Spleen (tissue), 11 donors: Measurements from ENCODE around the gene SLC22A7. TPM values are rescaled to one million over a fixed set of nuclear protein-coding genes. Genes with fewer than 3 reads are reported as not detected.

Experiments used
- DNase-seq: peaks from one replicate; pipeline ENCODE4 v3.0.0-alpha.2; 2020
- H3K27ac ChIP-seq, 8 donors: fragments of 200-600 bp; sonication (generic) in 7 of 8; 1 replicate in 4 of 8; 2 replicates in 4 of 8; pipeline versions ENCODE4 v1.5.0 to v1.8.0; 2016 to 2021; ENCODE audit warnings: inconsistent platforms in 4 of 8, mild to moderate bottlenecking in 4 of 8, moderate library complexity in 1 of 8
- H3K27me3 ChIP-seq, 7 donors: fragments of 200-600 bp; sonication (generic) in 6 of 7; replicated peaks in 1 of 7; 1 replicate in 4 of 7; 2 replicates in 3 of 7; pipeline versions ENCODE4 v1.5.0 to v1.8.0; 2016 to 2021; ENCODE audit warnings: inconsistent platforms in 3 of 7, mild to moderate bottlenecking in 1 of 7
- H3K36me3 ChIP-seq, 6 donors: fragments of 200-600 bp; sonication (generic) in 5 of 6; 1 replicate in 4 of 6; 2 replicates in 2 of 6; pipeline versions ENCODE4 v1.5.0 to v1.8.0; 2016 to 2021; ENCODE audit warnings: inconsistent platforms in 2 of 6
- H3K4me1 ChIP-seq, 6 donors: fragments of 200-600 bp; sonication (generic) in 5 of 6; 1 replicate in 3 of 6; 2 replicates in 3 of 6; pipeline versions ENCODE4 v1.5.0 to v1.8.0; 2016 to 2021; ENCODE audit warnings: inconsistent platforms in 3 of 6
- H3K4me3 ChIP-seq, 8 donors: fragments of 200-600 bp; sonication (generic) in 7 of 8; 1 replicate in 4 of 8; 2 replicates in 4 of 8; pipeline versions ENCODE4 v1.5.0 to v1.8.0; 2016 to 2021; ENCODE audit warnings: inconsistent platforms in 4 of 8, mild to moderate bottlenecking in 4 of 8, moderate library complexity in 2 of 8
- H3K9me3 ChIP-seq, 8 donors: fragments of 200-600 bp; sonication (generic) in 7 of 8; 1 replicate in 4 of 8; 2 replicates in 4 of 8; pipeline versions ENCODE4 v1.5.0 to v1.8.0; 2016 to 2021; ENCODE audit warnings: inconsistent platforms in 4 of 8
- POLR2A ChIP-seq, 3 donors: fragments of 450-650 bp; IDR thresholded peaks; one replicate each; pipeline ENCODE4 v1.5.1; 2017; ENCODE audit warnings: antibody characterized with exemption in 3 of 3, mild to moderate bottlenecking in 1 of 3
- POLR2AphosphoS5 ChIP-seq, 3 donors: sonication (generic); formaldehyde crosslinking; IDR thresholded peaks; one replicate each; pipeline ENCODE4 v1.5.1; 2017; ENCODE audit warnings: antibody characterized with exemption in 3 of 3
- WGBS, 5 donors: extraction: QIAGEN DNeasy Blood & Tissue Kit in 3 of 5; methylation state at CpG; one replicate each; pipeline versions ENCODE4 v1.1.5 to v1.1.7; 2013 to 2018; 5-methylcytosine and 5-hydroxymethylcytosine counted together
- intact Hi-C: fragments of 100-400 bp; cut with DNase I; formaldehyde crosslinking; loops from one replicate; pipeline ENCODE4 v1.15.0; 2023; ENCODE audit warnings: low total_unique reads
- polyA plus RNA-seq, 3 donors: library from polyadenylated mRNA; stranded (reverse); fragments of 200-250 nt; gene quantifications; one replicate each; pipeline ENCODE4 v1.2.1, GENCODE V29; 2013
- total RNA-seq, 7 donors: library from RNA; depleted of rRNA in 3 of 7; stranded (reverse); fragments of >200 nt in 3 of 7; fragmentation: NEBNext Ultra II Directional in 4 of 7; extraction: Animal tissue kit (Norgen Biotek cat#: 25700) in 4 of 7; gene quantifications; one replicate each; pipeline versions ENCODE4 v1.1.0 to v1.2.1, GENCODE V29; 2016 to 2021
- TF ChIP-seq, protein P1 (sequence below), 11 experiments: fragments of 200-600 bp in 7 of 11; fragments of 450-650 bp in 4 of 11; sonication (generic) in 4 of 11; IDR thresholded peaks in 8 of 11; conservative IDR thresholded peaks in 3 of 11; 1 replicate in 7 of 11; 2 replicates in 4 of 11; pipeline versions ENCODE4 v1.4.0 to v1.8.0; 2016 to 2021; ENCODE audit warnings: antibody characterized with exemption in 11 of 11, inconsistent platforms in 4 of 11, mild to moderate bottlenecking in 1 of 11
- donor health status: healthy with polysubstance abuse.
- donor health status: DM: no; HTN: no; CAD: no; lungs with moderate emphysema.
- donor health status: DM: no; HTN: no; CAD: no.
- donor health status: Bipolar disorder and iron deficiency.
- donor health status: healthy.
- donor health status: DM: no; HTN: no; CAD: no.
- donor health status: DM: yes; HTN: yes; CAD: no.

The SLC22A7 gene
- total and polyA plus RNA-seq, 10 donors, result not detected

DNA sequence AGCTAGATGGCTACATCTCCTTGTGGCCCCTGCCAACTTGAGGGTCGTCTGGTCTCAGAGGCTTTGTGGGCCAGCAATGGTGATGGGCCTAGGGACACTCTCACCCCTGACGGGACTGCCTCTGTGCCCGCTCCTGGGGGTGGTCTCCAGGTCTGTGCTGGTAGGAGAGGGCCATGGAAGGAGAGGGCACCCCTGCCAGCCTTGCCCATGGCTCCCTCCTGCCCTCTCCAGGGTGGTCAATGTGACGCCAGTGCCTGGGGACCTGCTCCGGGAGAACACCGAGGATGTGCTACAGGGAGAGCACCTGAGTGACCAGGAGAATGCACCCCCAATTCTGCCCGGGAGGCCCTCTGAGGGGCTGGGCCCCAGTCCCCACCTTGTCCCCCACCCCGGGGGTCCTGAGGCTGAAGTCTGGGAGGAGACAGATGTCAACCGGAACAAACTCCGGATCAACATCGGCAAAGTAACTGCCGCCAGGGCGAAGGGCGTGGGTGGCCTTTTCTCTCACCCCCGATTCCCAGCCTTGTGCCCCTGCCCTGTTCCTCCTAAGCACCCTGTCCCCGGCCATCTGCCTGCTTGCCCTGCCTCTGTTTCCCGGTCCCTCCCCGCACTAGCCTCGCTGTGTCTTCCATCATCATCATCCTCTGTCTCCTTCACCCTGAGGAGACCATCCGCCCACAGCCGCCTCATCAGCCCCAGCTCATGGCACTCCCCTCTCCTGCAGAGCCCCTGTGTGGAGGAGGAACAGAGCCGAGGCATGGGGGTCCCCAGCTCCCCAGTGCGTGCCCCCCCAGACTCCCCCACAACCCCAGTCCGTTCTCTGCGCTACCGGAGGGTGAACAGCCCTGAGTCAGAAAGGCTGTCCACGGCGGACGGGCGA is 39.0 kb upstream of the SLC22A7 start:
- peaks cover 0 to 5% (median 0%) of the 10 kb centered on the region in 6 donors for H3K4me1 ChIP-seq
- no peaks in the 10 kb centered on the region for H3K9me3 ChIP-seq
- intact Hi-C loops, result no loop called here
- H3K27me3 ChIP-seq, result peaks cover 0 to 12% (median 0%) of the 10 kb centered on the region in 7 donors
- no peak overlapping the region for H3K27ac ChIP-seq
- H3K4me3 ChIP-seq, result no peak overlapping the region
- 90 to 96% (median 93%) methylated on average over 26 to 30 of the region's 30 CpGs for WGBS, 5 donors
- no peaks in the 10 kb centered on the region for H3K36me3 ChIP-seq
- peak; percentile 59 for DNase-seq
- TF ChIP-seq POLR2A (IDR thresholded peaks at IDR 0.05), result no peak
- TF ChIP-seq, protein P1, sequence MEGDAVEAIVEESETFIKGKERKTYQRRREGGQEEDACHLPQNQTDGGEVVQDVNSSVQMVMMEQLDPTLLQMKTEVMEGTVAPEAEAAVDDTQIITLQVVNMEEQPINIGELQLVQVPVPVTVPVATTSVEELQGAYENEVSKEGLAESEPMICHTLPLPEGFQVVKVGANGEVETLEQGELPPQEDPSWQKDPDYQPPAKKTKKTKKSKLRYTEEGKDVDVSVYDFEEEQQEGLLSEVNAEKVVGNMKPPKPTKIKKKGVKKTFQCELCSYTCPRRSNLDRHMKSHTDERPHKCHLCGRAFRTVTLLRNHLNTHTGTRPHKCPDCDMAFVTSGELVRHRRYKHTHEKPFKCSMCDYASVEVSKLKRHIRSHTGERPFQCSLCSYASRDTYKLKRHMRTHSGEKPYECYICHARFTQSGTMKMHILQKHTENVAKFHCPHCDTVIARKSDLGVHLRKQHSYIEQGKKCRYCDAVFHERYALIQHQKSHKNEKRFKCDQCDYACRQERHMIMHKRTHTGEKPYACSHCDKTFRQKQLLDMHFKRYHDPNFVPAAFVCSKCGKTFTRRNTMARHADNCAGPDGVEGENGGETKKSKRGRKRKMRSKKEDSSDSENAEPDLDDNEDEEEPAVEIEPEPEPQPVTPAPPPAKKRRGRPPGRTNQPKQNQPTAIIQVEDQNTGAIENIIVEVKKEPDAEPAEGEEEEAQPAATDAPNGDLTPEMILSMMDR (IDR thresholded peaks at IDR 0.05 in 8 of 11, conservative IDR thresholded peaks at IDR 0.05 in 3 of 11), result no peak
- no peak for TF ChIP-seq POLR2AphosphoS5 (IDR thresholded peaks at IDR 0.05)

DNA sequence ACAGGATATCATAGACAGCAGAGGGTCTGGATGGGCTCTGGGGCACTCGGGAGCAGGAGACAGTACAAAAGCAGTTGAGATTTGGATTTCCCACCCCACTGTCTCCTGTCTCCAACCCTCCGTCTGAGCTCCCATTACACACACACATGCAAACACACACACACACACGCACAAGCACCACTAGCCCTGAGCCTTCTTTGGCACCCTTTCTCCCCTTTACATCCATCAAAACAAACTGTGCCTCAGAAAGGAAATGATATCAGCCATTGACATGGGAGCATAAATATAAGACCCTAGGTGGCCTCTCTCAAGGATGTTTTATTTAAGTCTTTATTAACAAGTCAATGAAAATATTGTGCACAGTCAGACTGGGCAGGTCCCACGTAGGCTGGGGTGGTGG is 37.3 kb upstream of the SLC22A7 start:
- no peak for DNase-seq
- Histone ChIP-seq H3K27ac (no peak overlapping the region), H3K36me3 (no peaks in the 10 kb centered on the region), H3K27me3 (peaks cover 0 to 1% (median 0%) of the 10 kb centered on the region in 7 donors), H3K9me3 (no peaks in the 10 kb centered on the region), H3K4me3 (no peak overlapping the region), H3K4me1 (peaks cover 0 to 5% (median 0%) of the 10 kb centered on the region in 6 donors)
- TF ChIP-seq, protein P1 (IDR thresholded peaks at IDR 0.05 in 8 of 11, conservative IDR thresholded peaks at IDR 0.05 in 3 of 11), result no peak
- TF ChIP-seq POLR2A (IDR thresholded peaks at IDR 0.05) (no peak), POLR2AphosphoS5 (IDR thresholded peaks at IDR 0.05) (no peak)
- intact Hi-C loops, result loop anchor here (5.0 kb wide), 1 partner anchor 247 kb away; no protein-coding TSS in a partner anchor
- WGBS, 5 donors, result 74 to 89% (median 81%) methylated on average over 4 of the region's 4 CpGs

DNA sequence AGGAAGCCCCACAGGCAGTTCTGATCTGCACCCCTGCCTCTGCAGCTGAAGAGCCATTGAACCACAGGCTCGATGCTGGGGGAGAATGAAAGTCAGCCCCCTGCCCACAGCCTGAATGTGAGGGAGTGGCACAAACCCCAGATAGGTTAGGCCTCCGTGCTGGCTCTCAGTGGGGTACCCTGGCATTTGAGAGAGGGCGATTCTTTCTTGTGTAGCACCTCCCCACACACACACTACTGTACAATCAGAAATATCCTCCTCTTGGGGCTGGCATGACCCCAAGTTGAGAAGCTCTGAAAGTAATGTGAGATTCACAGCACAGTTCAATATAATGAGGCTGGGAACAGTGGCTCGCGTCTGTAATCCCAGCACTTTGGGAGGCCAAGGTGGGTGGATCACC is 36.9 kb upstream of the SLC22A7 start:
- intact Hi-C loops, result loop anchor here (5.0 kb wide), 1 partner anchor 246 kb away; no protein-coding TSS in a partner anchor
- H3K27me3 ChIP-seq, result no peaks in the 10 kb centered on the region
- H3K4me3 ChIP-seq, result no peak overlapping the region
- H3K9me3 ChIP-seq, result no peaks in the 10 kb centered on the region
- no peak overlapping the region for H3K27ac ChIP-seq
- H3K36me3 ChIP-seq, result no peaks in the 10 kb centered on the region
- WGBS, 5 donors, result 80 to 89% (median 83%) methylated on average over 5 of the region's 5 CpGs
- no peak for DNase-seq
- no peak for TF ChIP-seq POLR2AphosphoS5 (IDR thresholded peaks at IDR 0.05)
- TF ChIP-seq, protein P1 (IDR thresholded peaks at IDR 0.05 in 8 of 11, conservative IDR thresholded peaks at IDR 0.05 in 3 of 11), result no peak
- TF ChIP-seq POLR2A (IDR thresholded peaks at IDR 0.05), result no peak
- H3K4me1 ChIP-seq, result peaks cover 0 to 5% (median 0%) of the 10 kb centered on the region in 6 donors
